Panc1 (cell line): ENCODE data around the gene IQCN. TPM values are rescaled to one million over a fixed set of nuclear protein-coding genes. Genes with fewer than 3 reads are reported as not detected.

Source experiments
- ATAC-seq: fragments of 200-7000 bp; cut with Tn5 transposase; 2 replicates; pipeline ENCODE4 v1.9.1; 2020; ENCODE audit warnings: mild to moderate bottlenecking, moderate library complexity
- BruUV-seq: library from RNA; stranded (reverse); fragments of 400-500 nt; replicated peaks from 2 replicates; lab custom pipeline; 2021; lab: Mats Ljungman, UMichigan
- CTCF ChIA-PET: fragments of 300-600 bp; sonication (Branson Sonifier 250); formaldehyde crosslinking; loops from one replicate; lab custom pipeline; 2022; ENCODE audit warnings: antibody characterized with exemption; lab: Charles Lee
- POLR2A ChIA-PET: fragments of 300-600 bp; sonication (Branson Sonifier 250); formaldehyde crosslinking; loops from one replicate; lab custom pipeline; 2022; ENCODE audit warnings: antibody characterized with exemption; lab: Charles Lee
- DNase-seq: peaks from one replicate; pipeline ENCODE4 v3.0.0-alpha.2; 2010; ENCODE audit warnings: low read depth, low spot score
- H3K27ac ChIP-seq: 2 replicates; pipeline ENCODE4 v1.5.1; 2011; ENCODE audit warnings: mild to moderate bottlenecking, low read length, inconsistent platforms
- H3K27me3 ChIP-seq: fragments of 200-500 bp; sonication (Bioruptor generic); 2 replicates; pipeline ENCODE4 v1.6.0; 2014; ENCODE audit warnings: low read length, inconsistent platforms; ENCODE audit not compliant: control insufficient read depth, insufficient read depth
- H3K36me3 ChIP-seq: fragments of 200-500 bp; sonication (Bioruptor generic); 2 replicates; pipeline ENCODE4 v1.5.1; 2014; ENCODE audit warnings: inconsistent platforms, mild to moderate bottlenecking, low read length, moderate library complexity; ENCODE audit not compliant: control insufficient read depth, insufficient read depth
- H3K4me1 ChIP-seq: 2 replicates; pipeline ENCODE4 v1.5.1; 2011; ENCODE audit warnings: inconsistent platforms, mild to moderate bottlenecking, low read length, moderate library complexity; ENCODE audit not compliant: control insufficient read depth, insufficient read depth
- H3K4me3 ChIP-seq, 2 experiments: 2 replicates each; pipeline ENCODE4 v1.5.1; 2011 to 2012; ENCODE audit warnings: low read depth in 2 of 2, low read length in 2 of 2, mild to moderate bottlenecking in 2 of 2, inconsistent platforms in 1 of 2, moderate library complexity in 1 of 2
- H3K9me3 ChIP-seq: fragments of 200-500 bp; sonication (Bioruptor generic); 2 replicates; pipeline ENCODE4 v1.5.1; 2014; ENCODE audit warnings: low read depth, mild to moderate bottlenecking, inconsistent platforms, low read length, moderate library complexity; ENCODE audit not compliant: control insufficient read depth, insufficient read depth
- CTCF ChIP-seq: fragments of 450-650 bp; IDR thresholded peaks from 2 replicates; pipeline ENCODE4 v1.5.1; 2017; ENCODE audit warnings: mild to moderate bottlenecking
- POLR2AphosphoS5 ChIP-seq: IDR thresholded peaks from 2 replicates; pipeline ENCODE4 v1.6.1; 2012; ENCODE audit warnings: mild to moderate bottlenecking, low read depth, low read length, moderate library complexity
- REST ChIP-seq, 2 experiments: IDR thresholded peaks; 2 replicates each; pipeline ENCODE4 v1.6.1; 2011 to 2012; ENCODE audit warnings: low read depth in 2 of 2, control low read depth in 1 of 2, low read length in 1 of 2, mild to moderate bottlenecking in 1 of 2, moderate library complexity in 1 of 2; ENCODE audit not compliant: insufficient read depth in 1 of 2
- SIN3A ChIP-seq: IDR thresholded peaks from 2 replicates; pipeline ENCODE4 v1.6.1; 2012; ENCODE audit warnings: low read depth, mild to moderate bottlenecking, low read length, moderate library complexity, borderline replicate concordance; ENCODE audit not compliant: insufficient read depth
- TCF7L2 ChIP-seq: IDR thresholded peaks from 2 replicates; pipeline ENCODE4 v1.6.1; 2011; ENCODE audit warnings: mild to moderate bottlenecking, low read depth, low read length, inconsistent platforms
- in situ Hi-C: cut with HindIII; loops from 2 replicates; pipeline ENCODE4 v1.10.0; 2016; ENCODE audit warnings: low sequenced_read_pairs, low pct_unique_long_range_greater_than_20kb
- intact Hi-C: fragments of 100-400 bp; cut with micrococcal nuclease; formaldehyde crosslinking; loops from one replicate; pipeline ENCODE4 v1.10.0; 2022; ENCODE audit not compliant: unreplicated experiment
- total RNA-seq: library from RNA; stranded (reverse); gene quantifications from one replicate; pipeline ENCODE4 v1.2.1, GENCODE V29; 2021; ENCODE audit not compliant: unreplicated experiment

The IQCN gene
- total RNA-seq, 1 experiment from 2014 or later, result 2.5 TPM

DNA sequence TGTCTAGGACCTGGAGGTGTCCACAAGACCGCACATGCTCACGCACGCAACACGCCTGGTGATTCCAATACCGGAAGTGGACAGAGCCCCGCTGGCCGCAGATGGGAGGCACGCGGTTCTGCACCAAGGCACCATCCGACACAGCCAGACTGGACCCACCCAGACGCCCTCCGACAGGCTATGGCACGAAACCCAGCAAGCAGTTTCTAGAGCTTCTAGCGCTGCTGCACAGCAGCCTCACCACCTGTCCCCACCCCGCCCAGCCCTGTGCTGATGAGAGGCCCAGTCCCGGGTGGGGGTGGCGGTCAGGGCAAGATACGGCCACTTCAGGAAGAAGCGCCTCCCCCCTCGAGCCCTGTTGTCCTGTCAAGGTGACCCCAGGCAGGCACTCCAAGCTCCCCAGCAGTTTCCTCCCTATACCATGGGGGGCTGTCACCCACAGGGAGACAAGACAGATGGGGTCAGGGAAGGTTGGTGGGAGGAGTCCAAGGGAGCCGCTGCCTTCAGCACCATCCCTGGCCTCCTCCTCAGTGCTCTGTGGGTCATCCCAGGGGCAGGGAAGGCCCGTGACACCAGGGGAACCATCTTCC is 37.3 kb upstream of the IQCN start:
- Histone ChIP-seq H3K27ac (no peak overlapping the region), H3K4me1 (peaks cover 28% of the 10 kb centered on the region), H3K4me3 (no peak overlapping the region), H3K27me3 (no peaks in the 10 kb centered on the region), H3K9me3 (no peaks in the 10 kb centered on the region), H3K36me3 (no peaks in the 10 kb centered on the region)
- ChIA-PET CTCF (no interaction called here), POLR2A (no interaction called here)
- DNase-seq (no peak), ATAC-seq (no peak)
- TF ChIP-seq POLR2AphosphoS5 (no peak), SIN3A (no peak), REST (IDR thresholded peaks at IDR 0.05; ENCODE audit: insufficient read depth in 1 of 2, low read depth in 2 of 2, low read length in 1 of 2) (no peak), TCF7L2 (no peak), CTCF (no peak)
- intact Hi-C loops, result no loop called here
- BruUV-seq, result no TSS peak
- in situ Hi-C loops, result no loop called here

- CTCF ChIA-PET, result no interaction called here
- ATAC-seq (no peak), DNase-seq (no peak)
- H3K27ac ChIP-seq, result no peak overlapping the region
- POLR2A ChIA-PET, result no interaction called here
- H3K27me3 ChIP-seq, result no peaks in the 10 kb centered on the region
- H3K9me3 ChIP-seq, result no peaks in the 10 kb centered on the region
- BruUV-seq, result no TSS peak
- H3K36me3 ChIP-seq, result no peaks in the 10 kb centered on the region
- TF ChIP-seq TCF7L2, result no peak
- no peak for TF ChIP-seq POLR2AphosphoS5
- no peak for TF ChIP-seq REST (IDR thresholded peaks at IDR 0.05; ENCODE audit: insufficient read depth in 1 of 2, low read depth in 2 of 2, low read length in 1 of 2)
- TF ChIP-seq CTCF, result no peak
- TF ChIP-seq SIN3A, result no peak
- no peak overlapping the region for H3K4me3 ChIP-seq
- intact Hi-C loops, result no loop called here
- in situ Hi-C loops, result no loop called here
- peaks cover 29% of the 10 kb centered on the region for H3K4me1 ChIP-seq
Measured at GRCh38 chr19:18310966-18311365, 36.7 kb upstream of the IQCN start.
